Mesenteric fat pad (tissue), 1 donor: ENCODE results near the gene UBE2E1. TPM values are rescaled to one million over a fixed set of nuclear protein-coding genes. Genes with fewer than 3 reads are reported as not detected.

Experiments
- DNase-seq: peaks from one replicate; pipeline ENCODE4 v3.0.0-alpha.2; 2020; ENCODE audit warnings: low spot score
- total RNA-seq: library from RNA; stranded (reverse); fragmentation: NEBNext Ultra II Directional; extraction: Animal tissue kit (Norgen Biotek cat#: 25700); gene quantifications from one replicate; pipeline ENCODE4 v1.2.1, GENCODE V29; 2021
- donor health status: DM: yes; HTN: yes; CAD: no.

Gene UBE2E1
- total RNA-seq, 1 donor from 2014 or later: 93.7 TPM

GRCh38 chr3:23819599-23820360, 14.0 kb downstream of the UBE2E1 start:
- DNase-seq: no peak

GRCh38 chr3:23820888-23821287, 15.1 kb downstream of the UBE2E1 start:
- DNase-seq: no peak

GRCh38 chr3:23821858-23822257, 16.1 kb downstream of the UBE2E1 start:
- DNase-seq: no peak

GRCh38 chr3:23822559-23822958, 16.8 kb downstream of the UBE2E1 start:
- DNase-seq: no peak

- no peak for DNase-seq
Measured at GRCh38 chr3:23823620-23824019, 17.9 kb downstream of the UBE2E1 start.

- no peak for DNase-seq
Measured at GRCh38 chr3:23824699-23825444, 19.1 kb downstream of the UBE2E1 start.

- no peak for DNase-seq
Measured at GRCh38 chr3:23825802-23826201, 20.0 kb downstream of the UBE2E1 start.

GRCh38 chr3:23826382-23827064, 20.8 kb downstream of the UBE2E1 start:
- DNase-seq: no peak

- DNase-seq: no peak
Measured at GRCh38 chr3:23829242-23829934, 23.6 kb downstream of the UBE2E1 start.

GRCh38 chr3:23830869-23831484, 25.2 kb downstream of the UBE2E1 start:
- no peak for DNase-seq

- DNase-seq: no peak
Measured at GRCh38 chr3:23831517-23832394, 26.0 kb downstream of the UBE2E1 start.

GRCh38 chr3:23832523-23832922, 26.8 kb downstream of the UBE2E1 start:
- no peak for DNase-seq

- DNase-seq: no peak
Measured at GRCh38 chr3:23834082-23834870, 28.5 kb downstream of the UBE2E1 start.

- no peak for DNase-seq
Measured at GRCh38 chr3:23835087-23835486, 29.3 kb downstream of the UBE2E1 start.

GRCh38 chr3:23835802-23836201, 30.0 kb downstream of the UBE2E1 start:
- DNase-seq: no peak

GRCh38 chr3:23836536-23837230, 30.9 kb downstream of the UBE2E1 start:
- no peak for DNase-seq

- no peak for DNase-seq
Measured at GRCh38 chr3:23837286-23837685, 31.5 kb downstream of the UBE2E1 start.

- DNase-seq: no peak
Measured at GRCh38 chr3:23837691-23838090, 31.9 kb downstream of the UBE2E1 start.

GRCh38 chr3:23840521-23840920, 34.8 kb downstream of the UBE2E1 start:
- no peak for DNase-seq
